22Rv1 (cell line): ENCODE measurements around the gene MAP4K4.

Source experiments
- CTCF ChIP-seq: fragments of 450-650 bp; IDR thresholded peaks from 2 replicates; pipeline ENCODE4 v1.5.1; 2017; ENCODE audit warnings: mild to moderate bottlenecking
- ZFX ChIP-seq: fragments of 450-650 bp; IDR thresholded peaks from 2 replicates; pipeline ENCODE4 v1.6.1; 2017; ENCODE audit warnings: antibody characterized with exemption, borderline replicate concordance

DNA sequence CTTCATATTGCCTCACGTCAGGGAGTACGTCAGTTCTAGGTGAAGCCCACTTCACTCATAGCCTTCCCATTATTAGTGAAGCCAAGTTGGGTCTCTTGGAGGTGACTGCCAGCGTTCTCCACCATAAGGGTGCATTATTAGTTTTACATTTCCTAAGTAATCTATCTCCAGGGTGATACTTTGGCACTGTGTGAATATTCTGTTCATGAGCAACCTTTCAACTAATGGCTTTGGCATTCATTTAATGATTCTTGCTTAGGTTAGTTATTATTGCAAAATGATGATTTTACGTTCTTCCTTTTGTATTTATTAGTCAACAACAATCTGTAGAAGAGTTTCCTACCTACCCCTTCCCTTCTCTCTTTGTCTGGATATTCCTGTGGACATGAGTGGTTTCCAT, 97.5 kb downstream of the MAP4K4 start:
- TF ChIP-seq CTCF (no peak), ZFX (no peak)
